ENCODE data around the gene MACROD2. TPM values are rescaled to one million over a fixed set of nuclear protein-coding genes. Genes with fewer than 3 reads are reported as not detected.

Gene MACROD2
- polyA plus RNA-seq, 1 donor from 2014 or later: 23.2 TPM

DNA sequence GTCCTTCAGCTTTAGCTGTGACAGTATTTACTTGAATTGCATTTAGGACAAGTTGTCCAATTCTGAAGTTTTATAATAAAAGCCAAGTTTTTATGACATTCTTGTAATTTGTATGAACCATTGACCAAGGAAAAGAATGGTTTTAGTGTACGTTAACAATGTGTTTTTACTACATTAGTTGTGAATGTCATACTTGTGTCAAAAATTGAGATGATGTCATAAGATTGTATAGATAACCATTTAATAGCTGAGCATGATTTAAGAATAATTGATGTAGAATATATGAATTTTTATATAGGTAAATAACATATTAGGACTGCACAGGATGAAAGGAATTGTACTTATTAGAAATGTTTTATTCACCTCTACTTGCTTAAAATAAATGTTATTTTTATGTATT lies 102.9 kb downstream of the MACROD2 start:
- H2AFZ ChIP-seq (ENCODE audit: low read depth, low read length): no peak overlapping the region
- TF ChIP-seq MXI1 (conservative IDR thresholded peaks at IDR 0.05; ENCODE audit: poor library complexity, severe bottlenecking) (no peak), EZH2 (IDR thresholded peaks at IDR 0.05; ENCODE audit: borderline replicate concordance, insufficient read depth, low read length, poor library complexity, severe bottlenecking) (no peak), SMC3 (conservative IDR thresholded peaks at IDR 0.05; ENCODE audit: poor library complexity) (no peak), TAF1 (IDR thresholded peaks at IDR 0.05; ENCODE audit: low read depth) (no peak), POLR2AphosphoS5 (IDR thresholded peaks at IDR 0.05) (no peak), RAD21 (conservative IDR thresholded peaks at IDR 0.05) (no peak), EP300 (conservative IDR thresholded peaks at IDR 0.05; ENCODE audit: poor library complexity, severe bottlenecking) (no peak)
- TF ChIP-seq, protein P1, sequence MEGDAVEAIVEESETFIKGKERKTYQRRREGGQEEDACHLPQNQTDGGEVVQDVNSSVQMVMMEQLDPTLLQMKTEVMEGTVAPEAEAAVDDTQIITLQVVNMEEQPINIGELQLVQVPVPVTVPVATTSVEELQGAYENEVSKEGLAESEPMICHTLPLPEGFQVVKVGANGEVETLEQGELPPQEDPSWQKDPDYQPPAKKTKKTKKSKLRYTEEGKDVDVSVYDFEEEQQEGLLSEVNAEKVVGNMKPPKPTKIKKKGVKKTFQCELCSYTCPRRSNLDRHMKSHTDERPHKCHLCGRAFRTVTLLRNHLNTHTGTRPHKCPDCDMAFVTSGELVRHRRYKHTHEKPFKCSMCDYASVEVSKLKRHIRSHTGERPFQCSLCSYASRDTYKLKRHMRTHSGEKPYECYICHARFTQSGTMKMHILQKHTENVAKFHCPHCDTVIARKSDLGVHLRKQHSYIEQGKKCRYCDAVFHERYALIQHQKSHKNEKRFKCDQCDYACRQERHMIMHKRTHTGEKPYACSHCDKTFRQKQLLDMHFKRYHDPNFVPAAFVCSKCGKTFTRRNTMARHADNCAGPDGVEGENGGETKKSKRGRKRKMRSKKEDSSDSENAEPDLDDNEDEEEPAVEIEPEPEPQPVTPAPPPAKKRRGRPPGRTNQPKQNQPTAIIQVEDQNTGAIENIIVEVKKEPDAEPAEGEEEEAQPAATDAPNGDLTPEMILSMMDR (IDR thresholded peaks at IDR 0.05; ENCODE audit: poor library complexity, severe bottlenecking): no peak
- TF ChIP-seq, protein P2, sequence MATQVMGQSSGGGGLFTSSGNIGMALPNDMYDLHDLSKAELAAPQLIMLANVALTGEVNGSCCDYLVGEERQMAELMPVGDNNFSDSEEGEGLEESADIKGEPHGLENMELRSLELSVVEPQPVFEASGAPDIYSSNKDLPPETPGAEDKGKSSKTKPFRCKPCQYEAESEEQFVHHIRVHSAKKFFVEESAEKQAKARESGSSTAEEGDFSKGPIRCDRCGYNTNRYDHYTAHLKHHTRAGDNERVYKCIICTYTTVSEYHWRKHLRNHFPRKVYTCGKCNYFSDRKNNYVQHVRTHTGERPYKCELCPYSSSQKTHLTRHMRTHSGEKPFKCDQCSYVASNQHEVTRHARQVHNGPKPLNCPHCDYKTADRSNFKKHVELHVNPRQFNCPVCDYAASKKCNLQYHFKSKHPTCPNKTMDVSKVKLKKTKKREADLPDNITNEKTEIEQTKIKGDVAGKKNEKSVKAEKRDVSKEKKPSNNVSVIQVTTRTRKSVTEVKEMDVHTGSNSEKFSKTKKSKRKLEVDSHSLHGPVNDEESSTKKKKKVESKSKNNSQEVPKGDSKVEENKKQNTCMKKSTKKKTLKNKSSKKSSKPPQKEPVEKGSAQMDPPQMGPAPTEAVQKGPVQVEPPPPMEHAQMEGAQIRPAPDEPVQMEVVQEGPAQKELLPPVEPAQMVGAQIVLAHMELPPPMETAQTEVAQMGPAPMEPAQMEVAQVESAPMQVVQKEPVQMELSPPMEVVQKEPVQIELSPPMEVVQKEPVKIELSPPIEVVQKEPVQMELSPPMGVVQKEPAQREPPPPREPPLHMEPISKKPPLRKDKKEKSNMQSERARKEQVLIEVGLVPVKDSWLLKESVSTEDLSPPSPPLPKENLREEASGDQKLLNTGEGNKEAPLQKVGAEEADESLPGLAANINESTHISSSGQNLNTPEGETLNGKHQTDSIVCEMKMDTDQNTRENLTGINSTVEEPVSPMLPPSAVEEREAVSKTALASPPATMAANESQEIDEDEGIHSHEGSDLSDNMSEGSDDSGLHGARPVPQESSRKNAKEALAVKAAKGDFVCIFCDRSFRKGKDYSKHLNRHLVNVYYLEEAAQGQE (IDR thresholded peaks at IDR 0.05; ENCODE audit: borderline replicate concordance): no peak
- H3K27me3 ChIP-seq (ENCODE audit: insufficient read depth, low read depth, low read length): no peaks in the 10 kb centered on the region
- no peaks in the 10 kb centered on the region for H4K20me1 ChIP-seq (ENCODE audit: insufficient read depth)
- no peak overlapping the region for H3K4me3 ChIP-seq (ENCODE audit: low read length)
- no peak overlapping the region for H3K27ac ChIP-seq (ENCODE audit: low read length)
- no peaks in the 10 kb centered on the region for H3K9me3 ChIP-seq (ENCODE audit: low read length)
- no peaks in the 10 kb centered on the region for H3K9me2 ChIP-seq (ENCODE audit: insufficient read depth, low read length)
- no peaks in the 10 kb centered on the region for H3F3A ChIP-seq (ENCODE audit: insufficient read depth, low read length, poor library complexity, severe bottlenecking)
- H3K4me2 ChIP-seq (ENCODE audit: low read length): no peak overlapping the region
- no peaks in the 10 kb centered on the region for H3K79me2 ChIP-seq (replicated peaks; ENCODE audit: insufficient read depth, low read length)
- H3K9ac ChIP-seq (ENCODE audit: low read length): no peak overlapping the region
- H3K36me3 ChIP-seq (ENCODE audit: insufficient read depth, low read length): no peaks in the 10 kb centered on the region

DNA sequence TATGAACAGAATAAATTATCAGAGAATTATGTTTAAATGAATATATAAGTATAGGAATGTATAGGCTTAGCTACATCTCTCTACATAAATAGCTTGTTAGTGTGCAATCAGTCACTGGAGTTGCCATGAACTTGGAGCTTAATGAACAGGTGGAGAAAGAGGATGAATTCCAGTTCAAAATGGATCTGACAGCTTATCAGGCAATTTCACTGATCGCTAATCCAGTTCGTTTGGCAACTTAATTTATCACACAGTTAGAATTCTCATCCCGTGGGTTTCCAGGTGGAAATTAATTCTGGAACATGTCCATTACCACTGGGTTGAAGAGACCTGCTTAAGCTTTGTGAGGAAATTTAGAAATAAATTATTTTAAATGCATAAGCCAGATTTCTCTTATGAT lies 118.1 kb downstream of the MACROD2 start:
- Histone ChIP-seq H3K27ac (ENCODE audit: low read length) (no peak overlapping the region), H3K4me3 (ENCODE audit: low read length) (no peak overlapping the region), H4K20me1 (ENCODE audit: insufficient read depth) (no peaks in the 10 kb centered on the region), H3K9ac (ENCODE audit: low read length) (no peak overlapping the region), H3K9me2 (ENCODE audit: insufficient read depth, low read length) (no peaks in the 10 kb centered on the region), H3K27me3 (ENCODE audit: insufficient read depth, low read depth, low read length) (no peaks in the 10 kb centered on the region), H3F3A (ENCODE audit: insufficient read depth, low read length, poor library complexity, severe bottlenecking) (no peaks in the 10 kb centered on the region), H3K79me2 (replicated peaks; ENCODE audit: insufficient read depth, low read length) (no peaks in the 10 kb centered on the region), H3K9me3 (ENCODE audit: low read length) (no peaks in the 10 kb centered on the region), H3K4me2 (ENCODE audit: low read length) (no peak overlapping the region), H3K36me3 (ENCODE audit: insufficient read depth, low read length) (no peaks in the 10 kb centered on the region), H2AFZ (ENCODE audit: low read depth, low read length) (no peak overlapping the region)
- no peak for TF ChIP-seq EZH2 (IDR thresholded peaks at IDR 0.05; ENCODE audit: borderline replicate concordance, insufficient read depth, low read length, poor library complexity, severe bottlenecking)
- no peak for TF ChIP-seq EP300 (conservative IDR thresholded peaks at IDR 0.05; ENCODE audit: poor library complexity, severe bottlenecking)
- TF ChIP-seq, protein P2 (IDR thresholded peaks at IDR 0.05; ENCODE audit: borderline replicate concordance): no peak
- no peak for TF ChIP-seq TAF1 (IDR thresholded peaks at IDR 0.05; ENCODE audit: low read depth)
- no peak for TF ChIP-seq SMC3 (conservative IDR thresholded peaks at IDR 0.05; ENCODE audit: poor library complexity)
- no peak for TF ChIP-seq RAD21 (conservative IDR thresholded peaks at IDR 0.05)
- TF ChIP-seq, protein P1 (IDR thresholded peaks at IDR 0.05; ENCODE audit: poor library complexity, severe bottlenecking): no peak
